Trophoblast cell (in vitro differentiated cells and primary cell): ENCODE results near the gene MGME1.
A peak's percentile ranks its signal among the peaks of the same experiment; 100 is the strongest.

Source experiments
- DNase-seq, 2 donors: peaks; one replicate each; pipeline ENCODE4 v3.0.0-alpha.2; 2016
- H2AFZ ChIP-seq: 2 replicates; pipeline ENCODE4 v1.6.1; 2013; ENCODE audit warnings: low read length, moderate library complexity, mild to moderate bottlenecking; ENCODE audit not compliant: insufficient read depth, poor library complexity
- H2AK5ac ChIP-seq: 2 replicates; pipeline ENCODE4 v1.6.1; 2013; ENCODE audit warnings: mild to moderate bottlenecking, low read length
- H2BK120ac ChIP-seq: 2 replicates; pipeline ENCODE4 v1.6.1; 2013; ENCODE audit warnings: low read length, mild to moderate bottlenecking, moderate library complexity; ENCODE audit not compliant: insufficient read depth, poor library complexity
- H2BK12ac ChIP-seq: 2 replicates; pipeline ENCODE4 v1.6.1; 2013; ENCODE audit warnings: mild to moderate bottlenecking, low read length, moderate library complexity
- H2BK5ac ChIP-seq: 2 replicates; pipeline ENCODE4 v1.6.1; 2013; ENCODE audit warnings: low read length, low read depth, moderate library complexity, mild to moderate bottlenecking; ENCODE audit not compliant: poor library complexity
- H3K14ac ChIP-seq: 2 replicates; pipeline ENCODE4 v1.6.1; 2013; ENCODE audit warnings: mild to moderate bottlenecking, low read length
- H3K18ac ChIP-seq: 2 replicates; pipeline ENCODE4 v1.6.1; 2013; ENCODE audit warnings: mild to moderate bottlenecking, low read length
- H3K23ac ChIP-seq: 2 replicates; pipeline ENCODE4 v1.6.1; 2013; ENCODE audit warnings: low read length
- H3K27ac ChIP-seq: 2 replicates; pipeline ENCODE4 v1.5.1; 2013; ENCODE audit warnings: low read depth, mild to moderate bottlenecking, inconsistent platforms, low read length, moderate library complexity
- H3K27me3 ChIP-seq: 2 replicates; pipeline ENCODE4 v1.6.1; 2013; ENCODE audit warnings: inconsistent platforms, mild to moderate bottlenecking, low read length, moderate library complexity; ENCODE audit not compliant: insufficient read depth
- H3K36me3 ChIP-seq, 2 experiments: 1 replicate in 1 of 2; 2 replicates in 1 of 2; pipeline ENCODE4 v1.6.1; 2013; ENCODE audit warnings: low read length in 2 of 2, mild to moderate bottlenecking in 2 of 2, moderate library complexity in 1 of 2; ENCODE audit not compliant: insufficient read depth in 2 of 2, control insufficient read depth in 1 of 2
- H3K4ac ChIP-seq: 2 replicates; pipeline ENCODE4 v1.6.1; 2013; ENCODE audit warnings: low read depth, mild to moderate bottlenecking, low read length, moderate library complexity
- H3K4me1 ChIP-seq, 2 experiments: 1 replicate in 1 of 2; 2 replicates in 1 of 2; pipeline ENCODE4 v1.6.1; 2013; ENCODE audit warnings: low read length in 2 of 2, mild to moderate bottlenecking in 2 of 2, moderate library complexity in 1 of 2; ENCODE audit not compliant: insufficient read depth in 2 of 2, control insufficient read depth in 1 of 2
- H3K4me2 ChIP-seq: 2 replicates; pipeline ENCODE4 v1.6.1; 2013; ENCODE audit warnings: inconsistent platforms, mild to moderate bottlenecking, low read length, moderate library complexity
- H3K4me3 ChIP-seq: 2 replicates; pipeline ENCODE4 v1.5.1; 2013; ENCODE audit warnings: mild to moderate bottlenecking, low read depth, low read length, inconsistent platforms
- H3K79me1 ChIP-seq: one replicate; pipeline ENCODE4 v1.6.1; 2013; ENCODE audit warnings: low read length
- H3K79me2 ChIP-seq: 2 replicates; pipeline ENCODE4 v1.6.1; 2013; ENCODE audit warnings: low read length, mild to moderate bottlenecking; ENCODE audit not compliant: control insufficient read depth, insufficient read depth, poor library complexity
- H3K9ac ChIP-seq: 2 replicates; pipeline ENCODE4 v1.6.1; 2013; ENCODE audit warnings: mild to moderate bottlenecking, low read length
- H3K9me3 ChIP-seq: 2 replicates; pipeline ENCODE4 v1.6.1; 2013; ENCODE audit warnings: low read depth, mild to moderate bottlenecking, control low read depth, inconsistent platforms, low read length; ENCODE audit not compliant: insufficient read depth
- H4K12ac ChIP-seq: 2 replicates; pipeline ENCODE4 v1.6.1; 2013; ENCODE audit warnings: low read depth, mild to moderate bottlenecking, low read length, moderate library complexity
- H4K8ac ChIP-seq: 2 replicates; pipeline ENCODE4 v1.6.1; 2013; ENCODE audit warnings: low read depth, mild to moderate bottlenecking, low read length, moderate library complexity
- H4K91ac ChIP-seq: one replicate; pipeline ENCODE4 v1.6.1; 2013; ENCODE audit warnings: low read depth, mild to moderate bottlenecking, low read length, moderate library complexity
- WGBS: extraction: QIAGEN DNeasy Blood & Tissue Kit; methylation state at CpG from one replicate; pipeline ENCODE4 v1.1.7; 2013; ENCODE audit warnings: missing lambda C conversion rate; ENCODE audit not compliant: insufficient read length, insufficient coverage; ENCODE audit errors: extremely low coverage; 5-methylcytosine and 5-hydroxymethylcytosine counted together

MGME1 gene

DNA sequence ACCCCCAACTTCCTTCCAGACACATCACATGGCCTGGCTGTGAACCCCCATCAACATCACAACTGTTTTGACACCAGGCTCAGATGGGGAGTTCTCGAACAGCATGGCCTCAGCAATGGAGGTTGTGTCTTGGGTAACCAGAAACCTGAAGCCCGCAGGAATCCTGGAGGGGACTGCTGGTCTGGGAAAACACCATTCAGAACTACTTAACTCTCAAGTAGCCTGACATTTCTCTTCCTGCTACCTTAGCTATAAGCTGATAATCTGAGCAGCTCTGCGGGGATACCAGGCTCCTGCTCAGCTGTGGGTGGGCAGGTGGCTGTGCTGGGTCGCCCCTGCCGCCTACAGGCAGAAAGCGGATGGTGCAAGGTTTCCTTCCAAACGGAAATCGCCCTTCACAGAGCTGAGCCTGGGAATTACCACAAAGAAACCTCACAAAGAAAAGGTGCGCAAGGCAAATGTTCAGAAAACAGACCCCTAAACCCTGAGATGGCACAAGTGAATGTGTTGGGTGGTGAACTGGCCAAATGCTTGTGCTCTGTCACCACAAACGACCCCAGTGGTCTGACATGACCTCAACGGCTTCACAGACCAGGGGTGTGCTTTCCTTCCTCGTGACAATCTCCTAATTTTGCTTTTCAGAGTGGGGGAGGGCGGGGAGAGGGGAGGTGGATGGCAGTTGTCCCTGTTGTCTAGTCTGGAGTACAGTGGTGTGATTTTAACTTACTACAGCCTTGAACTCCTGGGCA is 29.8 kb upstream of the MGME1 start:
- Histone ChIP-seq H3K23ac (no peak overlapping the region), H3K27ac (no peak overlapping the region), H3K27me3 (no peaks in the 10 kb centered on the region), H2BK120ac (no peak overlapping the region), H3K9ac (no peak overlapping the region), H3K9me3 (peaks cover 1% of the 10 kb centered on the region), H2AK5ac (no peak overlapping the region), H4K12ac (no peak overlapping the region), H2BK5ac (no peak overlapping the region), H4K91ac (no peak overlapping the region), H3K14ac (no peak overlapping the region), H3K36me3 (peaks cover 13 to 24% of the 10 kb centered on the region in 2 experiments), H2BK12ac (no peak overlapping the region), H3K79me1 (no peaks in the 10 kb centered on the region), H2AFZ (no peak overlapping the region), H3K4me2 (no peak overlapping the region), H3K4me1 (peaks cover 7 to 14% of the 10 kb centered on the region in 2 experiments), H3K4me3 (no peak overlapping the region), H3K4ac (no peak overlapping the region), H3K79me2 (no peaks in the 10 kb centered on the region), H3K18ac (no peak overlapping the region), H4K8ac (no peak overlapping the region)
- peak; percentile 80 to 82 for DNase-seq
- no CpG with 5 or more reads among the region's 13 CpGs for WGBS

DNA sequence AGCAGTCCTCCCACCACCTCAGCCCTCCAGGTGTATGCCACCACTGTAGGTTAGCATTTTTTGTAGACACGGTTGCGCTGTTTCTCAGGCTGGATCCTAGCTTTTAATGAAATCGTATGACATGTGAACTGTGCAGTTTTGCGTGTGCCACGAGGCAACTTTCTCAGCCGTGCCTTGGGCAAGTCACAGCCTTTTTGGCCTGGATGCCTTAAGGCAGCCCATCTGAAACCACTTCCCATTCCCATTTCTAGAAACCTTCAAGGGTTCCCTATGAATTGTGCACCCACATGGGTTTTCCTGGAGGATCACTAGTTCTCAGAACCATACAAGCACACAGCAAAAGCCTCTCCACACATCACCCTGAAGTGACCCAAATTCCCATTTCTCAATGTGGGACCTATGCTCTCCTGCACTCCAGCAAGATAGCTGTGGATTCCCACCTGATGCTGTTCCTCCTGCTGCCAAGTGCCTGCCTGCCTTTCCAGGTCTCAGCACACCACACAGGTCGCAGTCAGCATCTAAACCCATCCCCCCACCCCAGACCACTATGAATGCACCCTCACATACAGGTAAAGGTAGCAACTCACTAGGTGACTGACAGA is 29.1 kb upstream of the MGME1 start:
- Histone ChIP-seq H2AK5ac (no peak overlapping the region), H3K23ac (no peak overlapping the region), H4K12ac (no peak overlapping the region), H2AFZ (no peak overlapping the region), H3K4me2 (no peak overlapping the region), H3K14ac (no peak overlapping the region), H3K27ac (no peak overlapping the region), H3K27me3 (no peaks in the 10 kb centered on the region), H2BK12ac (no peak overlapping the region), H3K9me3 (peaks cover 1% of the 10 kb centered on the region), H2BK5ac (no peak overlapping the region), H3K18ac (no peak overlapping the region), H4K91ac (no peak overlapping the region), H3K4ac (no peak overlapping the region), H3K4me1 (peaks cover 7 to 14% of the 10 kb centered on the region in 2 experiments), H3K79me2 (no peaks in the 10 kb centered on the region), H3K79me1 (no peaks in the 10 kb centered on the region), H3K4me3 (no peak overlapping the region), H4K8ac (no peak overlapping the region), H2BK120ac (no peak overlapping the region), H3K36me3 (peaks cover 14 to 26% of the 10 kb centered on the region in 2 experiments), H3K9ac (no peak overlapping the region)
- WGBS, result no CpG with 5 or more reads among the region's 7 CpGs
- DNase-seq, result peak in 1 of 2 donors; percentile 38

GRCh38 chr20:17940224-17940971 is 28.4 kb upstream of the MGME1 start:
- no peaks in the 10 kb centered on the region for H3K79me1 ChIP-seq
- H3K79me2 ChIP-seq, result no peaks in the 10 kb centered on the region
- no peak overlapping the region for H3K4me3 ChIP-seq
- no peaks in the 10 kb centered on the region for H3K27me3 ChIP-seq
- H2BK120ac ChIP-seq, result no peak overlapping the region
- H4K91ac ChIP-seq, result no peak overlapping the region
- H3K36me3 ChIP-seq, result peaks cover 15 to 32% of the 10 kb centered on the region in 2 experiments
- H3K14ac ChIP-seq, result no peak overlapping the region
- no peak overlapping the region for H3K27ac ChIP-seq
- H3K23ac ChIP-seq, result no peak overlapping the region
- DNase-seq, result peak in 1 of 2 donors; percentile 36
- no peak overlapping the region for H4K12ac ChIP-seq
- H3K4me2 ChIP-seq, result no peak overlapping the region
- no peak overlapping the region for H3K4ac ChIP-seq
- no CpG with 5 or more reads among the region's 6 CpGs for WGBS
- H2AFZ ChIP-seq, result no peak overlapping the region
- no peak overlapping the region for H2AK5ac ChIP-seq
- peaks cover 1% of the 10 kb centered on the region for H3K9me3 ChIP-seq
- H3K18ac ChIP-seq, result no peak overlapping the region
- H3K9ac ChIP-seq, result no peak overlapping the region
- H2BK5ac ChIP-seq, result no peak overlapping the region
- H3K4me1 ChIP-seq, result peaks cover 7 to 14% of the 10 kb centered on the region in 2 experiments
- no peak overlapping the region for H2BK12ac ChIP-seq
- H4K8ac ChIP-seq, result no peak overlapping the region

- Histone ChIP-seq H4K8ac (no peak overlapping the region), H3K79me1 (no peaks in the 10 kb centered on the region), H3K9ac (no peak overlapping the region), H3K23ac (no peak overlapping the region), H3K9me3 (no peaks in the 10 kb centered on the region), H3K4me3 (no peak overlapping the region), H3K4me1 (peaks cover 7 to 11% of the 10 kb centered on the region in 2 experiments), H2BK12ac (no peak overlapping the region), H3K27me3 (no peaks in the 10 kb centered on the region), H4K91ac (no peak overlapping the region), H3K4me2 (no peak overlapping the region), H3K4ac (no peak overlapping the region), H3K14ac (no peak overlapping the region), H3K36me3 (peaks cover 17 to 38% of the 10 kb centered on the region in 2 experiments), H4K12ac (no peak overlapping the region), H3K27ac (no peak overlapping the region), H2BK120ac (no peak overlapping the region), H2BK5ac (no peak overlapping the region), H2AFZ (no peak overlapping the region), H3K18ac (no peak overlapping the region), H3K79me2 (no peaks in the 10 kb centered on the region), H2AK5ac (no peak overlapping the region)
- DNase-seq, result no peak
- WGBS, result no CpG with 5 or more reads among the region's 10 CpGs
Measured at GRCh38 chr20:17941087-17941825, 27.6 kb upstream of the MGME1 start.
